Upper lobe of left lung (tissue), 6 donors: ENCODE results near the gene GAR1. TPM values are rescaled to one million over a fixed set of nuclear protein-coding genes. Genes with fewer than 3 reads are reported as not detected.

ENCODE experiments used
- ATAC-seq, 2 donors: fragments of 200-7000 bp; cut with Tn5 transposase; one replicate each; pipeline ENCODE4 v1.9.1; 2022; ENCODE audit warnings: mild to moderate bottlenecking in 2 of 2, moderate library complexity in 2 of 2; ENCODE audit not compliant: low FRiP score in 2 of 2
- DNase-seq, 2 donors: peaks; one replicate each; pipeline ENCODE4 v3.0.0-alpha.2; 2019 to 2020
- H3K27ac ChIP-seq, 4 donors: fragments of 200-600 bp; sonication (generic); one replicate each; pipeline ENCODE4 v1.5.1; 2016 to 2019
- H3K27me3 ChIP-seq, 4 donors: fragments of 200-600 bp; sonication (generic); one replicate each; pipeline ENCODE4 v1.5.1; 2017 to 2019
- H3K36me3 ChIP-seq, 4 donors: fragments of 200-600 bp; sonication (generic); one replicate each; pipeline ENCODE4 v1.5.1; 2016 to 2019
- H3K4me1 ChIP-seq, 4 donors: fragments of 200-600 bp; sonication (generic); one replicate each; pipeline ENCODE4 v1.5.1; 2018 to 2019
- H3K4me3 ChIP-seq, 4 donors: fragments of 200-600 bp; sonication (generic); one replicate each; pipeline ENCODE4 v1.5.1; 2017 to 2019; ENCODE audit warnings: mild to moderate bottlenecking in 2 of 4, moderate library complexity in 1 of 4
- H3K9me3 ChIP-seq, 4 donors: fragments of 200-600 bp; sonication (generic); one replicate each; pipeline ENCODE4 v1.5.1; 2018 to 2019
- CTCF ChIP-seq, 6 experiments: fragments of 450-650 bp in 4 of 6; fragments of 200-600 bp in 2 of 6; sonication (generic) in 2 of 6; IDR thresholded peaks; one replicate each; pipeline ENCODE4 v1.5.1; 2016 to 2019; ENCODE audit warnings: antibody characterized with exemption in 6 of 6
- EP300 ChIP-seq, 4 donors: sonication (generic); formaldehyde crosslinking; IDR thresholded peaks; one replicate each; pipeline ENCODE4 v1.5.1; 2017; ENCODE audit warnings: antibody characterized with exemption in 4 of 4, control low read depth in 2 of 4
- POLR2A ChIP-seq, 4 donors: fragments of 450-650 bp; IDR thresholded peaks; one replicate each; pipeline ENCODE4 v1.5.1; 2016 to 2017; ENCODE audit warnings: antibody characterized with exemption in 4 of 4, mild to moderate bottlenecking in 2 of 4
- POLR2AphosphoS5 ChIP-seq, 2 donors: sonication (generic); formaldehyde crosslinking; IDR thresholded peaks; one replicate each; pipeline ENCODE4 v1.5.1; 2017; ENCODE audit warnings: antibody characterized with exemption in 2 of 2
- WGBS, 2 donors: methylation state at CpG; one replicate each; pipeline ENCODE4 v1.1.5; 2017 to 2018; 5-methylcytosine and 5-hydroxymethylcytosine counted together
- total RNA-seq, 6 donors: library from RNA; depleted of rRNA in 4 of 6; stranded (reverse); fragments of >200 nt in 4 of 6; gene quantifications; one replicate each; pipeline versions ENCODE4 v1.1.0 to v1.2.1, GENCODE V29; 2016 to 2021
- donor health status: DM: no; HTN: no; CAD: no; lungs with moderate emphysema.
- donor health status: DM: no; HTN: yes; CAD: no; lungs with severe emphysema.

The GAR1 gene
- total RNA-seq, 6 donors from 2014 or later: 2.1 to 14.6 (median 9.1) TPM

GRCh38 chr4:109861916-109862511 lies 46.5 kb downstream of the GAR1 start:
- Histone ChIP-seq H3K9me3 (peaks cover 0 to 3% (median 1%) of the 10 kb centered on the region in 4 donors), H3K4me1 (no peaks in the 10 kb centered on the region), H3K4me3 (no peak overlapping the region), H3K36me3 (no peaks in the 10 kb centered on the region), H3K27ac (no peak overlapping the region), H3K27me3 (no peaks in the 10 kb centered on the region)
- ATAC-seq (no peak), DNase-seq (no peak)
- TF ChIP-seq POLR2A (IDR thresholded peaks at IDR 0.05) (no peak), POLR2AphosphoS5 (IDR thresholded peaks at IDR 0.05) (no peak), CTCF (IDR thresholded peaks at IDR 0.05) (no peak), EP300 (IDR thresholded peaks at IDR 0.05) (no peak)
- WGBS, 2 donors: 80 to 91% methylated on average over 3 of the region's 3 CpGs

GRCh38 chr4:109864134-109864533 lies 48.6 kb downstream of the GAR1 start:
- no peak for DNase-seq
- Histone ChIP-seq H3K9me3 (peaks cover 0 to 3% (median 1%) of the 10 kb centered on the region in 4 donors), H3K36me3 (no peaks in the 10 kb centered on the region), H3K4me1 (no peaks in the 10 kb centered on the region), H3K27ac (no peak overlapping the region), H3K27me3 (no peaks in the 10 kb centered on the region), H3K4me3 (no peak overlapping the region)
- ATAC-seq: no peak
- TF ChIP-seq CTCF (IDR thresholded peaks at IDR 0.05) (no peak), EP300 (IDR thresholded peaks at IDR 0.05) (no peak), POLR2AphosphoS5 (IDR thresholded peaks at IDR 0.05) (no peak), POLR2A (IDR thresholded peaks at IDR 0.05) (no peak)

GRCh38 chr4:109870061-109870460 lies 54.5 kb downstream of the GAR1 start:
- 94 to 96% methylated on average over 5 of the region's 5 CpGs for WGBS, 2 donors
- Histone ChIP-seq H3K9me3 (no peaks in the 10 kb centered on the region), H3K27me3 (no peaks in the 10 kb centered on the region), H3K27ac (no peak overlapping the region), H3K36me3 (peaks cover 0 to 4% (median 0%) of the 10 kb centered on the region in 4 donors), H3K4me3 (no peak overlapping the region), H3K4me1 (no peaks in the 10 kb centered on the region)
- DNase-seq (no peak), ATAC-seq (no peak)
- TF ChIP-seq POLR2A (IDR thresholded peaks at IDR 0.05): no peak
- no peak for TF ChIP-seq POLR2AphosphoS5 (IDR thresholded peaks at IDR 0.05)
- TF ChIP-seq EP300 (IDR thresholded peaks at IDR 0.05): no peak
- no peak for TF ChIP-seq CTCF (IDR thresholded peaks at IDR 0.05)

- 91 to 100% methylated on average over 2 of the region's 2 CpGs for WGBS, 2 donors
Measured at GRCh38 chr4:109872065-109872464, 56.5 kb downstream of the GAR1 start.

More at GRCh38 chr4:109872065-109872464, 56.5 kb downstream of the GAR1 start:
- Histone ChIP-seq H3K9me3 (no peaks in the 10 kb centered on the region), H3K27ac (no peak overlapping the region), H3K36me3 (peaks cover 0 to 4% (median 0%) of the 10 kb centered on the region in 4 donors), H3K27me3 (no peaks in the 10 kb centered on the region), H3K4me3 (no peak overlapping the region), H3K4me1 (no peaks in the 10 kb centered on the region)
- ATAC-seq (no peak), DNase-seq (no peak)
- TF ChIP-seq POLR2AphosphoS5 (IDR thresholded peaks at IDR 0.05) (no peak), CTCF (IDR thresholded peaks at IDR 0.05) (no peak)
